NCI-H146 treated with DMSO at 0.1 percent for 48 hours (cell line): ENCODE results near the gene CALY.

ENCODE experiments used
- DNase-seq: peaks from one replicate; lab custom pipeline; 2025; ENCODE audit not compliant: unreplicated experiment; lab: John Stamatoyannopoulos, UW

CALY gene

DNA sequence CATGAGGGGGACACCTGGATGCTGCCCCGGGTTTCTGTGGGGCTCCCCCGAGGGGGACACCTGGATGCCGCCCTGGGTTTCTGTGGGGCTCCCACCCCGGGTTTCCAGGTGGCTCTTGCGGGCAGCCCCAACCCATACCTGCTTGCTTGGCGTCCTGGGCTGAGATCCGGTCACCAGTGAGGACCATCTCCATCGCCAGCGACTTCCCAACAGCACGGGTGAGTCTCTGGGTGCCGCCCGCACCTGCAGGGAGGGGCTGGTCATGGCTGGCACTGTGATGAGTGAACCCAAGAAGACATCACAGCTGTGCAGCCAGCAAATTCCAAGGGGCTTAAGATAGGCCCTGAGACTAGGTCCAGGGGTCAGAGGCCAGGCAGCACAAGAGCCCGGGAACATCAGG is 30.1 kb upstream of the CALY start:
- DNase-seq: no peak

- DNase-seq: no peak
Measured at GRCh38 chr10:133366130-133366478, 29.4 kb upstream of the CALY start.

- DNase-seq: no peak
Measured at GRCh38 chr10:133365461-133366129, 28.9 kb upstream of the CALY start.

- DNase-seq: no peak
Measured at GRCh38 chr10:133364645-133365431, 28.1 kb upstream of the CALY start.

DNA sequence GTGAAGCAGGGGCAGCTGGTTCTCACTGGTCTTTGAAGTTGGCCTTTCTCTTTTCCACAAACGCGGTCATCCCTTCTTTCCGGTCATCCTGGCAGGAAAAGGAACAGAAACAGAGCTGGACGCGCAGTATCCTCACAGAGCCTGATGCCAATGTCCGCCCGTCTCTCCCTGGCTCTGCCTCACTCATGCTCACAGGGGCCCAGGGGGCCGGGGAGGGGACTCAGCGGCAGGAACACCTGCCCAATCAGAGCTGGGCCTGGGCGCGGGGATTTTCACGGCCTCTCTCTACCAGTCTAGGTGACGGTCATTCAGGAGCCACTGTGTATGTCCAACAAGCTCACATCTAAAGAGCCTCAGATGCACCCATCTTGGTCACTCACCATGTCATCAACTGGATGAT is 26.1 kb upstream of the CALY start:
- no peak for DNase-seq

- DNase-seq: no peak
Measured at GRCh38 chr10:133361773-133362441, 25.2 kb upstream of the CALY start.

GRCh38 chr10:133361227-133361626 is 24.5 kb upstream of the CALY start:
- no peak for DNase-seq

DNA sequence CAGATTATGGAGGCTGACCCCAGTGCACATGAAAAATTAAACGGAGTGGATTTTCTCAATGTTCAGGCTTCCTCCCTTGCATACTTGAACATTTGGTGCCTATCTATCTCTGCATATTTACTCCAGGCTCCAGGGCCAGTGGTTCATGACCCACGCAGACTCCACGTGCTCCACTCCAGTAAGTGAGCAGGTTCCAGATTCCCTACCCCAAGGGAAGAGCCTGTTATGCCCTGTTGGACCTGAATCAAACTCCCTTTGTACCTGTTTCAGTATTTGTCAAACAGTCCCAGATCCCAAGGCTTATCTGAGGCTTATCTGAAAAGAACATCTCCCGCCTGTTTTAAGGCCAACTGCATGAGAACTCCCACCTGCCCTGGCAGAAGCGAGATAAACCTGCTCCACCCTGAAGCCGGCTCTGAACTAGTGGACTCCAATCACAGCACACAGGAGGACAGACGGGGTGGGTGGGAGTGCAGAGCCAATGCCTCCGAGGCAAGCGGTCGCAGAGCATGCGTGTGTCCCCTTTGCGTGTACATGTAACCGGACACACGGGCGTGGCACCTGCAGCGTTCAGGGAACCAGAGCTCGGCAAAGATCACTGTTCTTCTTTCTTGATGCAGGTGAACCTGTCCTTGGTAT is 23.4 kb upstream of the CALY start:
- no peak for DNase-seq

- DNase-seq: peak; percentile 49
Measured at GRCh38 chr10:133359554-133359971, 22.9 kb upstream of the CALY start.

GRCh38 chr10:133358925-133359310 is 22.2 kb upstream of the CALY start:
- DNase-seq: no peak

DNA sequence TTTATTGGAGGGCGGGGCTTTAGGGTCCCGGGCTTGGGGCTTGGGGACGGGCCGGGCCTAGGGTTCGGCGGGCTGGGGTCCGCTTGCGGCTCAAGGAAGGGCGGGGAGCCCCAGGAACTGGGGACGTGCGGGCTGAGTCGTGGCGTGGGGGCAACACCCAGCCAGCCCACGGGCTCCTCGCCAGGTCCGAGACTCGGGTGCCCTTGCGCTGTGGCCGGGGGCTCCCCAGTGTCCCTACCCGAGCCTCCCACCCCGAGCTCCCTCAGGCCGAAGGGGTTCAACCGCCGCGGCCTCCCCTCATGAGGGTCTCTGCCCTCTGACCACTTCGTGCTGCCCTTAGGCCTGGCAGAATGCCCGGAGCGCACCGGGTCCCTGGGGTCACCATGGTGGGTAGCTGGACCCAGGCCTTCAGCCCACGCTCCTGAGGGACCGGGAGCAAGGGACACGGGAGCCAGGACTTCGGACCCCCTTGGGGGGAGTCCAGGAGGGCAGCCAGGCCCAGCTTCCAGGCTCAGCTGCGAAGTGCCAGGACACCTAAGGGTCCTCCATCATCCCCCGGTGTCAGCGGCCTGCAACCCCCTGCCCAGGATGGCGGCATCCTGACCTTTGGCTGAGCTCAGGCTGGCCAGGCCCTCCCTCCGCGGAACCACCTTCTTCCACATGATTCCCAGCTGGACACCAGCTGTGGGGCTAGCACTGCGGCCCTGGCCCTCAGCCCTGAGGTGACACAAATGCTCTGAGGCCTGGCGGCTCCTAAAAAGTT is 21.6 kb upstream of the CALY start:
- DNase-seq: no peak

- no peak for DNase-seq
Measured at GRCh38 chr10:133357285-133358161, 20.8 kb upstream of the CALY start, which contains the start of gene FUOM. Gene FUOM, minus strand, starts transcription at chr10:133358019. Its CDS starts 12 bp downstream, at chr10:133358007.

- DNase-seq: no peak
Measured at GRCh38 chr10:133356549-133357284, 20.0 kb upstream of the CALY start.

- no peak for DNase-seq
Measured at GRCh38 chr10:133355991-133356390, 19.3 kb upstream of the CALY start.

DNA sequence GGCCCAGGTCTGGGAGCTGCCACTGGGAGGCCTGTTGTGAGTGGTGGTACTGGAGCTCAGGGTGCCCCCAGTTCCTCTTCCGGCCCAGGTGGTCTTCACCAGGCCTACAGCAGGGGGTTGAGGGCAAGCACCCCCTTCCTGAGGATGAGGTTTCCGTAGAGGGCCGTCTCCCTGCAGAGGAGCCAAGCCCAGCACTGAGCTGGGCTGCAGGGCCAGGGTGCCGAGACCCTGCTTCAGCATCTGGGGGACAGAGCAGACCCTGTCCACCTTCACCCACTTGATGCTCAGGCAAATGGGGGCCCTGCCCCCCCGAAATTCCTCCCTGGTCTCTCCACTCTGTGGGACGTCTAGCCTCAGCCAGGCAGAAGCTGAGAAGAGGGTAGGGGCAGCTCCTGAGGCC is 18.6 kb upstream of the CALY start:
- no peak for DNase-seq

DNA sequence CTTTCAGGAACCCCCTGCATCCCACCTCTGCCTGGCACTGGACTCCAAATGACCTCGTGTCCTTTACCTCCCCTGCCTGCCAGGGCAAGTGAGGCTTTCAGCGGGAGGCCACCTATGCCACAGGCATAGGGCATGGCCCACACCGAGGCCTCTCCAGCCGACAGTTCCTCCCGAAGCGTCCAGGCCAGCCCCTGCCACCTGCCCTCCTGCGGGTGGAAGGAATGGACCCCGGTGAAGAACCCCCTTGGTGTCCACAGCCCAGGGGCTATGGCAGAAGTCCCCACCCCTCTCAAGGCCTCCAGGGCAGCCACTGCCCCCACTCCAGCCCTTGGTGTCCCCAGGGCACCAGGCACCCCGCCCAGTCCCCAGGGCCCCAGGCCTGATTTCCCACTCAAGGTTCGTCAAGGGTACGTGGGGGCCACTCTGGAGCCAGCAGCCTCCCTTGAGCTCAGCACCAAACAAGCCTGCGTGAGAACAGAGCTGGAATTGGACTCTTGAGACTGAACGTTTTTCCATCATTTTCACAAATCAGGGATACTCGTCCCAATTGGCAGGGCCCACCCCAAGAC is 18.1 kb upstream of the CALY start:
- DNase-seq: no peak

GRCh38 chr10:133353988-133354605 is 17.4 kb upstream of the CALY start:
- DNase-seq: no peak

GRCh38 chr10:133353202-133353959 is 16.7 kb upstream of the CALY start:
- DNase-seq: no peak
